SK-N-SH treated with all-trans-retinoic acid at 6 μM for 48 hours (cell line): ENCODE results near the gene IL1R1.

Experiments
- ARNTL ChIP-seq: fragments of 450-650 bp; formaldehyde crosslinking; IDR thresholded peaks from 2 replicates; pipeline ENCODE4 v1.5.0; 2020; ENCODE audit warnings: low read depth, mild to moderate bottlenecking, moderate library complexity, borderline replicate concordance
- CREB5 ChIP-seq: fragments of 250-450 bp; sonication (Bioruptor Pico); IDR thresholded peaks from 2 replicates; pipeline ENCODE4 v1.5.1; 2020; ENCODE audit warnings: low read depth, mild to moderate bottlenecking, moderate library complexity
- ESRRG ChIP-seq: fragments of 250-450 bp; sonication (Bioruptor Pico); IDR thresholded peaks from 2 replicates; pipeline ENCODE4 v1.6.1; 2021; ENCODE audit warnings: mild to moderate bottlenecking
- GLIS3 ChIP-seq: fragments of 250-450 bp; sonication (Bioruptor Pico); IDR thresholded peaks from 2 replicates; pipeline ENCODE4 v1.5.0; 2020; ENCODE audit warnings: mild to moderate bottlenecking, moderate library complexity
- OSR1 ChIP-seq: fragments of 250-450 bp; sonication (Bioruptor Pico); IDR thresholded peaks from 2 replicates; pipeline ENCODE4 v1.8.0; 2022; ENCODE audit warnings: moderate library complexity, mild to moderate bottlenecking, inconsistent platforms
- PATZ1 ChIP-seq: fragments of 250-450 bp; sonication (Bioruptor Pico); IDR thresholded peaks from 2 replicates; pipeline ENCODE4 v1.8.0; 2020; ENCODE audit warnings: mild to moderate bottlenecking, moderate library complexity, borderline replicate concordance
- RARB ChIP-seq: fragments of 250-450 bp; sonication (Bioruptor Pico); IDR thresholded peaks from 2 replicates; pipeline ENCODE4 v1.8.0; 2021; ENCODE audit warnings: mild to moderate bottlenecking, moderate library complexity
- TOX ChIP-seq: fragments of 250-450 bp; sonication (Bioruptor Pico); IDR thresholded peaks from 2 replicates; pipeline ENCODE4 v1.8.0; 2021; ENCODE audit warnings: mild to moderate bottlenecking, moderate library complexity, borderline replicate concordance
- ZC3H10 ChIP-seq: fragments of 250-450 bp; sonication (Bioruptor Pico); IDR thresholded peaks from 2 replicates; pipeline ENCODE4 v1.5.1; 2021; ENCODE audit warnings: mild to moderate bottlenecking, moderate library complexity
- ZFP3 ChIP-seq: fragments of 250-450 bp; sonication (Bioruptor Pico); IDR thresholded peaks from 2 replicates; pipeline ENCODE4 v1.5.0; 2020; ENCODE audit warnings: mild to moderate bottlenecking, moderate library complexity
- ZNF70 ChIP-seq: fragments of 450-650 bp; formaldehyde crosslinking; IDR thresholded peaks from 2 replicates; pipeline ENCODE4 v1.5.0; 2020; ENCODE audit warnings: mild to moderate bottlenecking, moderate library complexity

GRCh38 chr2:102126169-102126568, 16.4 kb upstream of the IL1R1 start:
- TF ChIP-seq RARB = no peak
- no peak for TF ChIP-seq ARNTL (CRISPR knock-in tag)
- no peak for TF ChIP-seq ZNF70 (CRISPR knock-in tag)
- TF ChIP-seq PATZ1 (CRISPR knock-in tag) = no peak
- no peak for TF ChIP-seq GLIS3 (CRISPR knock-in tag)
- TF ChIP-seq ESRRG (CRISPR knock-in tag) = no peak
- no peak for TF ChIP-seq ZFP3 (CRISPR knock-in tag)
- no peak for TF ChIP-seq OSR1
- no peak for TF ChIP-seq CREB5 (CRISPR knock-in tag)
- TF ChIP-seq TOX = no peak
- no peak for TF ChIP-seq ZC3H10
